ENCODE results near the gene FN3K.

FN3K gene

GRCh38 chr17:82786427-82786826 is 51.0 kb downstream of the FN3K start:
- Histone ChIP-seq H3K27ac (no peak overlapping the region), H3K27me3 (replicated peaks) (no peaks in the 10 kb centered on the region), H3K36me3 (replicated peaks) (peaks cover 2% of the 10 kb centered on the region), H3K4me3 (ENCODE audit: low read depth, low read length) (no peak overlapping the region)
- TF ChIP-seq CTCF (IDR thresholded peaks at IDR 0.05; ENCODE audit: low read depth, low read length, missing control alignments), result no peak
- in situ Hi-C loops (cut with HindIII; ENCODE audit: low pct_ligation_motif_present, low sequenced_read_pairs), result no loop called here
- DNase-seq, result no peak

- Histone ChIP-seq H3K36me3 (replicated peaks) (peaks cover 2% of the 10 kb centered on the region), H3K27ac (no peak overlapping the region), H3K4me3 (ENCODE audit: low read depth, low read length) (no peak overlapping the region), H3K27me3 (replicated peaks) (no peaks in the 10 kb centered on the region)
- in situ Hi-C loops (cut with HindIII; ENCODE audit: low pct_ligation_motif_present, low sequenced_read_pairs), result no loop called here
- no peak for DNase-seq
- TF ChIP-seq CTCF (IDR thresholded peaks at IDR 0.05; ENCODE audit: low read depth, low read length, missing control alignments), result no peak
These were observed 51.9 kb downstream of the FN3K start for GRCh38 chr17:82787081-82787848.

- in situ Hi-C loops (cut with HindIII; ENCODE audit: low pct_ligation_motif_present, low sequenced_read_pairs), result no loop called here
- H3K27ac ChIP-seq, result no peak overlapping the region
- H3K4me3 ChIP-seq (ENCODE audit: low read depth, low read length), result no peak overlapping the region
- peaks cover under 1% of the 10 kb centered on the region for H3K36me3 ChIP-seq (replicated peaks)
- H3K27me3 ChIP-seq (replicated peaks), result no peaks in the 10 kb centered on the region
- DNase-seq, result no peak
- no peak for TF ChIP-seq CTCF (IDR thresholded peaks at IDR 0.05; ENCODE audit: low read depth, low read length, missing control alignments)
These were observed 53.0 kb downstream of the FN3K start for GRCh38 chr17:82788206-82789001.

GRCh38 chr17:82789051-82789592 is 53.7 kb downstream of the FN3K start:
- DNase-seq, result no peak
- no peaks in the 10 kb centered on the region for H3K27me3 ChIP-seq (replicated peaks)
- no peak overlapping the region for H3K27ac ChIP-seq
- in situ Hi-C loops (cut with HindIII; ENCODE audit: low pct_ligation_motif_present, low sequenced_read_pairs), result no loop called here
- no peaks in the 10 kb centered on the region for H3K36me3 ChIP-seq (replicated peaks)
- TF ChIP-seq CTCF (IDR thresholded peaks at IDR 0.05; ENCODE audit: low read depth, low read length, missing control alignments), result no peak
- no peak overlapping the region for H3K4me3 ChIP-seq (ENCODE audit: low read depth, low read length)

- in situ Hi-C loops (cut with HindIII; ENCODE audit: low pct_ligation_motif_present, low sequenced_read_pairs), result no loop called here
- Histone ChIP-seq H3K4me3 (ENCODE audit: low read depth, low read length) (no peak overlapping the region), H3K36me3 (replicated peaks) (no peaks in the 10 kb centered on the region), H3K27ac (no peak overlapping the region), H3K27me3 (replicated peaks) (no peaks in the 10 kb centered on the region)
- no peak for TF ChIP-seq CTCF (IDR thresholded peaks at IDR 0.05; ENCODE audit: low read depth, low read length, missing control alignments)
- DNase-seq, result no peak
These were observed 54.4 kb downstream of the FN3K start for GRCh38 chr17:82789806-82790205.
